ENCODE results near the gene DDIT4L. TPM values are rescaled to one million over a fixed set of nuclear protein-coding genes. Genes with fewer than 3 reads are reported as not detected.
"Not testable (repeated sequence)": the region's sequence is repeated elsewhere in the genome, so short reads cannot be mapped to it uniquely, and the experiment has no call there.

The DDIT4L gene
- total RNA-seq (2012; rRNA removed) = 3.0 and 6.1 TPM in 2 replicates

- H3K27me3 ChIP-seq (ENCODE audit: control insufficient read depth, insufficient read depth, low read length) = no peaks in the 10 kb centered on the region
- no peak within 1 kb of the TSS for H3K9ac ChIP-seq (ENCODE audit: low read depth, low read length)
- peak within 1 kb of the TSS; percentile 68 for H3K4me3 ChIP-seq (ENCODE audit: low read length)
- no peaks in the 10 kb centered on the region for H3K9me3 ChIP-seq (replicated peaks; ENCODE audit: low read length)
- peaks cover 8% of the 10 kb centered on the region for H3K4me1 ChIP-seq (ENCODE audit: control insufficient read depth, insufficient read depth, low read length)
- no peaks in the 10 kb centered on the region for H3K36me3 ChIP-seq (ENCODE audit: insufficient read depth, low read length)
- peak within 1 kb of the TSS; percentile 91 for H3K4me2 ChIP-seq (ENCODE audit: low read length)
Measured at GRCh38 chr4:100189820-100190642, at the start of gene DDIT4L. DDIT4L (minus strand) TSS chr4:100190468; CDS start chr4:100189983, 485 bp downstream.

- Histone ChIP-seq H3K9me3 (replicated peaks; ENCODE audit: low read length) (no peaks in the 10 kb centered on the region), H3K4me1 (ENCODE audit: control insufficient read depth, insufficient read depth, low read length) (no peaks in the 10 kb centered on the region), H3K4me2 (ENCODE audit: low read length) (no peak overlapping the region), H3K4me3 (ENCODE audit: low read length) (no peak overlapping the region), H3K27me3 (ENCODE audit: control insufficient read depth, insufficient read depth, low read length) (no peaks in the 10 kb centered on the region), H3K36me3 (ENCODE audit: insufficient read depth, low read length) (no peaks in the 10 kb centered on the region), H3K9ac (ENCODE audit: low read depth, low read length) (no peak overlapping the region)
Measured at GRCh38 chr4:100240008-100240407, 49.7 kb upstream of the DDIT4L start.

- Histone ChIP-seq H3K36me3 (ENCODE audit: insufficient read depth, low read length) (no peaks in the 10 kb centered on the region), H3K4me2 (ENCODE audit: low read length) (no peak overlapping the region), H3K4me3 (ENCODE audit: low read length) (no peak overlapping the region)
Measured at GRCh38 chr4:100224721-100225120, 34.5 kb upstream of the DDIT4L start.

GRCh38 chr4:100224160-100224559, 33.9 kb upstream of the DDIT4L start:
- Histone ChIP-seq H3K4me1 (ENCODE audit: control insufficient read depth, insufficient read depth, low read length) (no peaks in the 10 kb centered on the region), H3K27me3 (ENCODE audit: control insufficient read depth, insufficient read depth, low read length) (no peaks in the 10 kb centered on the region), H3K4me2 (ENCODE audit: low read length) (no peak overlapping the region), H3K36me3 (ENCODE audit: insufficient read depth, low read length) (no peaks in the 10 kb centered on the region), H3K9me3 (replicated peaks; ENCODE audit: low read length) (no peaks in the 10 kb centered on the region), H3K4me3 (ENCODE audit: low read length) (no peak overlapping the region), H3K9ac (ENCODE audit: low read depth, low read length) (no peak overlapping the region)

More at GRCh38 chr4:100224721-100225120, 34.5 kb upstream of the DDIT4L start:
- H3K4me1 ChIP-seq (ENCODE audit: control insufficient read depth, insufficient read depth, low read length) = no peaks in the 10 kb centered on the region
- H3K9me3 ChIP-seq (replicated peaks; ENCODE audit: low read length) = no peaks in the 10 kb centered on the region
- H3K9ac ChIP-seq (ENCODE audit: low read depth, low read length) = no peak overlapping the region
- H3K27me3 ChIP-seq (ENCODE audit: control insufficient read depth, insufficient read depth, low read length) = no peaks in the 10 kb centered on the region

GRCh38 chr4:100208964-100209363, 18.7 kb upstream of the DDIT4L start:
- Histone ChIP-seq H3K4me2 (ENCODE audit: low read length) (no peak overlapping the region), H3K9ac (ENCODE audit: low read depth, low read length) (no peak overlapping the region), H3K36me3 (ENCODE audit: insufficient read depth, low read length) (no peaks in the 10 kb centered on the region), H3K9me3 (replicated peaks; ENCODE audit: low read length) (no peaks in the 10 kb centered on the region), H3K4me1 (ENCODE audit: control insufficient read depth, insufficient read depth, low read length) (no peaks in the 10 kb centered on the region), H3K4me3 (ENCODE audit: low read length) (no peak overlapping the region), H3K27me3 (ENCODE audit: control insufficient read depth, insufficient read depth, low read length) (no peaks in the 10 kb centered on the region)

GRCh38 chr4:100208459-100208858, 18.2 kb upstream of the DDIT4L start:
- Histone ChIP-seq H3K9me3 (replicated peaks; ENCODE audit: low read length) (no peaks in the 10 kb centered on the region), H3K36me3 (ENCODE audit: insufficient read depth, low read length) (no peaks in the 10 kb centered on the region), H3K4me3 (ENCODE audit: low read length) (no peak overlapping the region), H3K4me2 (ENCODE audit: low read length) (no peak overlapping the region), H3K27me3 (ENCODE audit: control insufficient read depth, insufficient read depth, low read length) (no peaks in the 10 kb centered on the region), H3K4me1 (ENCODE audit: control insufficient read depth, insufficient read depth, low read length) (no peaks in the 10 kb centered on the region), H3K9ac (ENCODE audit: low read depth, low read length) (no peak overlapping the region)

- Histone ChIP-seq H3K9me3 (replicated peaks; ENCODE audit: low read length) (no peaks in the 10 kb centered on the region), H3K27me3 (ENCODE audit: control insufficient read depth, insufficient read depth, low read length) (no peaks in the 10 kb centered on the region), H3K4me3 (ENCODE audit: low read length) (no peak overlapping the region), H3K4me2 (ENCODE audit: low read length) (no peak overlapping the region), H3K9ac (ENCODE audit: low read depth, low read length) (no peak overlapping the region), H3K36me3 (ENCODE audit: insufficient read depth, low read length) (no peaks in the 10 kb centered on the region), H3K4me1 (ENCODE audit: control insufficient read depth, insufficient read depth, low read length) (no peaks in the 10 kb centered on the region)
Measured at GRCh38 chr4:100206850-100207249, 16.6 kb upstream of the DDIT4L start.

GRCh38 chr4:100198061-100198460, 7.8 kb upstream of the DDIT4L start:
- H3K4me3 ChIP-seq (ENCODE audit: low read length) = no peak overlapping the region
- no peaks in the 10 kb centered on the region for H3K27me3 ChIP-seq (ENCODE audit: control insufficient read depth, insufficient read depth, low read length)
- no peak overlapping the region for H3K9ac ChIP-seq (ENCODE audit: low read depth, low read length)
- H3K4me2 ChIP-seq (ENCODE audit: low read length) = no peak overlapping the region
- no peaks in the 10 kb centered on the region for H3K9me3 ChIP-seq (replicated peaks; ENCODE audit: low read length)
- no peaks in the 10 kb centered on the region for H3K36me3 ChIP-seq (ENCODE audit: insufficient read depth, low read length)
- H3K4me1 ChIP-seq (ENCODE audit: control insufficient read depth, insufficient read depth, low read length) = no peaks in the 10 kb centered on the region

- not testable (repeated sequence) for H3K9ac ChIP-seq (ENCODE audit: low read depth, low read length); H3K4me2 ChIP-seq (ENCODE audit: low read length); H3K36me3 ChIP-seq (ENCODE audit: insufficient read depth, low read length); H3K27me3 ChIP-seq (ENCODE audit: control insufficient read depth, insufficient read depth, low read length); H3K4me1 ChIP-seq (ENCODE audit: control insufficient read depth, insufficient read depth, low read length); H3K9me3 ChIP-seq (replicated peaks; ENCODE audit: low read length); H3K4me3 ChIP-seq (ENCODE audit: low read length)
Measured at GRCh38 chr4:100196388-100197071, 6.3 kb upstream of the DDIT4L start.

- Histone ChIP-seq H3K4me3 (ENCODE audit: low read length) (peak overlapping the region; percentile 68), H3K4me1 (ENCODE audit: control insufficient read depth, insufficient read depth, low read length) (peaks cover 8% of the 10 kb centered on the region), H3K9ac (ENCODE audit: low read depth, low read length) (no peak overlapping the region), H3K36me3 (ENCODE audit: insufficient read depth, low read length) (no peaks in the 10 kb centered on the region), H3K27me3 (ENCODE audit: control insufficient read depth, insufficient read depth, low read length) (no peaks in the 10 kb centered on the region), H3K9me3 (replicated peaks; ENCODE audit: low read length) (no peaks in the 10 kb centered on the region), H3K4me2 (ENCODE audit: low read length) (peak overlapping the region; percentile 91)
Measured at GRCh38 chr4:100190643-100191600, 654 bp upstream of the DDIT4L start.

- H3K27me3 ChIP-seq (ENCODE audit: control insufficient read depth, insufficient read depth, low read length) = no peaks in the 10 kb centered on the region
- H3K9me3 ChIP-seq (replicated peaks; ENCODE audit: low read length) = no peaks in the 10 kb centered on the region
- peaks cover 8% of the 10 kb centered on the region for H3K4me1 ChIP-seq (ENCODE audit: control insufficient read depth, insufficient read depth, low read length)
- no peak overlapping the region for H3K4me3 ChIP-seq (ENCODE audit: low read length)
- no peak overlapping the region for H3K9ac ChIP-seq (ENCODE audit: low read depth, low read length)
- no peak overlapping the region for H3K4me2 ChIP-seq (ENCODE audit: low read length)
- H3K36me3 ChIP-seq (ENCODE audit: insufficient read depth, low read length) = no peaks in the 10 kb centered on the region
Measured at GRCh38 chr4:100188829-100189228, 1.4 kb downstream of the DDIT4L start.

Data from skeletal muscle satellite cell (primary cell).